ENCODE results near the gene PASK. TPM values are rescaled to one million over a fixed set of nuclear protein-coding genes. Genes with fewer than 3 reads are reported as not detected.

Gene PASK
- total RNA-seq, 1 donor from 2014 or later, result 8.1 TPM

GRCh38 chr2:241149925-241150659 lies 820 bp upstream of the PASK start, which contains the start of gene PPP1R7:
Gene PPP1R7, plus strand, starts transcription at chr2:241150467. Its CDS starts 29 bp downstream, at chr2:241150496.
- peak; percentile 42 for DNase-seq (ENCODE audit: extremely low read depth, low read depth, low spot score)

DNA sequence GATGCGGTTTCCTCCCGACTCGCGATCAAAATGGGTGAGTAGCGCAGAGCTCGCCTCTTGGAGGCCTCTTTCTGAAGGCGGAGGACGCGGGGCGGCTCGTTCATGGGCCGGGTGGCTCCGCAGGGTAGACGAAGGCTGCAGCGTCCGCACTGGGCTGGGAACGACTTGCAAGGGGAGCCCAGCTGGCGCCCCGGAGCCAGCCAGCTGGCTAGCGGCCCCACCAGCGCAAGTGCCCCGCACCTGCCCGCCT lies 328 bp upstream of the PASK start:
- DNase-seq (ENCODE audit: extremely low read depth, low read depth, low spot score), result no peak

DNA sequence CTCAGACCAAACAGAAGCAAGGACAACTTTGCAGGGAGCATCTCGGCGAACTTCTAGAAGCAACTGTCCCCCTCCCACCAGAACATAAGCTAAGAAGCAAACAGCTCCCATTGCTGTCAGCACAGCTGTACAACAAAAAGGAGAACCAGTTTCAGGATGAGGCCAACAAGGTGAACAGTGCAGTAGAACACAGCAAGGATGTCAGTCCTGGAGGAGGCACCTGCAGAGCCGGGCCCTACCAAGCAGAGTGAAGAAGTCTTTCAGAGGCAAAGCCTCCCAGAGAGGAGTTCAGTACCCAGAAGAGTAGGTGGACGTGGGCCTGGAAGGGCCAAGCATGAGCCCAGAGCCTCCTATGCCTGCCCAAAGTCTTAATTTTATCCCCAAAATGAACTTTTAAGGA lies 1.0 kb downstream of the PASK start:
- DNase-seq (ENCODE audit: extremely low read depth, low read depth, low spot score), result no peak

GRCh38 chr2:241147336-241147735 lies 1.9 kb downstream of the PASK start:
- no peak for DNase-seq (ENCODE audit: extremely low read depth, low read depth, low spot score)

GRCh38 chr2:241146286-241146685 lies 3.0 kb downstream of the PASK start:
- DNase-seq (ENCODE audit: extremely low read depth, low read depth, low spot score), result no peak

DNA sequence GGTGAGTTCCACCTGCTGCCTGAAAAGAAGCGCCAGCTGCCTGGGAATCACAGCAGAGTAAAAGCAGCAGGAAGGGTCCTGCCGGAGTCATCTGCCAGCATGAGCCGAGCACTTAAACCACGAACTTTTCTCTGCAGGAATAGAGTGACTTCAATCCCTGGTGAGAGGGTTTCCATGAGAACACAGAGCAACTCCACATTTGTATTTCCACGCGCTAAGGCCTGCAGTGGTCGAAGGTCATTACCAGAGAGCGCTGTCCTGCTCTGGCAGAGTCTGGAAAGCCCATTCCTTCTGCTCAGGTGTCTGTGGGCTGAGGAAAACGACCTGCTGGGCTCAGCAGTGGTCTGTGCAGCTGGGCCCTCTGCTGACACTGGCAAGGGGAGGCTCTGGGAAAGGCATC lies 6.7 kb downstream of the PASK start:
- DNase-seq (ENCODE audit: extremely low read depth, low read depth, low spot score), result no peak

GRCh38 chr2:241142063-241142462 lies 7.2 kb downstream of the PASK start:
- DNase-seq (ENCODE audit: extremely low read depth, low read depth, low spot score), result no peak

GRCh38 chr2:241141214-241141770 lies 8.0 kb downstream of the PASK start:
- no peak for DNase-seq (ENCODE audit: extremely low read depth, low read depth, low spot score)

DNA sequence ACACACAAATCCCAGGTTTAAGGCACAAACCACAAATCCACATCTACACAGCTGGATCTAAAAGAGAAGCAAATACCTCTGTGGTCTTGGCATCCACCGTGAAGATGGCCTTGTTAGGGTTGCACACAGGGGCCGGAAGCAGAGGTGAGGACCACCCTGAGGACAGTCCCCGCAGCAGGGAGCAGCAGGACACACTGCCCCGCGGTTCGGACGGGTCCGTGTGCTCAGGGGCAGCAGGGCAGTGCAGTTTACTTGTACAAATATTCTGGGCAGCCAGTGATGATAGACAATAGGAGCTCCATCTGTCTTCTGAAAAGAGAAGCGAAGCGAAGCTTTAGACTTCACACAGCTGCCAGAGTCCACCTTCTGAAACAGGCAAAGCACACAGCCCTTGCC lies 8.8 kb downstream of the PASK start:
- no peak for DNase-seq (ENCODE audit: extremely low read depth, low read depth, low spot score)

GRCh38 chr2:241139531-241140444 lies 9.5 kb downstream of the PASK start:
- DNase-seq (ENCODE audit: extremely low read depth, low read depth, low spot score), result no peak

- no peak for DNase-seq (ENCODE audit: extremely low read depth, low read depth, low spot score)
Observed at GRCh38 chr2:241138471-241138870, 10.8 kb downstream of the PASK start.

- DNase-seq (ENCODE audit: extremely low read depth, low read depth, low spot score), result no peak
Observed at GRCh38 chr2:241137276-241138190, 11.7 kb downstream of the PASK start.

- DNase-seq (ENCODE audit: extremely low read depth, low read depth, low spot score), result no peak
Observed at GRCh38 chr2:241136661-241137260, 12.5 kb downstream of the PASK start.

GRCh38 chr2:241136191-241136590 lies 13.1 kb downstream of the PASK start:
- DNase-seq (ENCODE audit: extremely low read depth, low read depth, low spot score), result no peak

DNA sequence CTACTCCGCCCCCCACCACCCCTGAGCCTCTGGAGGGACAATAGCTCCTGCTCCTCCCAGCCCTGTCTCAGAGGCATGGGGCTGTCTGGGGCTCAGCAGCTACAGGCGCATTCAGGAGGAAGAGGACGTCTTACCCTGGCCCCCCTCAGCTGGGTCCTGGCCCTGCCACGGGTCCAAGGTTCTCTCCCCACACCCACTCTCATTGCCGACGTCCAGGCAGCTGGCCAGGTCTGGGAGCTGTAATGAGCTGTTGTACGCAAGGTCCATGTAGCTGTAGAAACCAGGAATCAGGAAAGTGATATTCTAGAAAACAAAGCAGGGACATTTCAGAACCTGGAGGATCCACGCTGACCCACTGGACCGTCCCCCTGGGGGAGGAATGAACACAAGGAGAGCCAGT lies 13.5 kb downstream of the PASK start:
- no peak for DNase-seq (ENCODE audit: extremely low read depth, low read depth, low spot score)

DNA sequence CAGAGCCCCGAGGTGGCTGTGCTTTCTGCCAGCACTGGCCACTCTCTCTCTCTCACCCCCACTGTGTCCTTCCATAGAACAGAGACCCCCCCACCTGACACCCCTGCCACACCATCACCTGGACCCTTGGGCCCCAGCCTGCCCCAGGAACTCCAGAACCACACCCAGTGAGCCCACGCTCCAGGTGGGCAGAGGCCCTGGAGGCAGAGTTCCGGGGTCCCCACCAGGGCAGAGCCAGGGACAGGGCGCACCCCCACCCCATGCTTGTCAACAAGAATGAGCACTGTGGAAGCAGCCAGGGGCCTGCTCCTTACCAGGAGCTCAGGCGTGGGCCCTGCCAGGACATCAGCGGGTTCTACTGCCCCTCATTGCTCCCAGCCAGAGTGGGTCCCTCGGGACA lies 14.6 kb downstream of the PASK start:
- no peak for DNase-seq (ENCODE audit: extremely low read depth, low read depth, low spot score)

GRCh38 chr2:241133436-241133820 lies 15.8 kb downstream of the PASK start:
- DNase-seq (ENCODE audit: extremely low read depth, low read depth, low spot score), result no peak

- no peak for DNase-seq (ENCODE audit: extremely low read depth, low read depth, low spot score)
Observed at GRCh38 chr2:241132538-241133435, 16.5 kb downstream of the PASK start.

DNA sequence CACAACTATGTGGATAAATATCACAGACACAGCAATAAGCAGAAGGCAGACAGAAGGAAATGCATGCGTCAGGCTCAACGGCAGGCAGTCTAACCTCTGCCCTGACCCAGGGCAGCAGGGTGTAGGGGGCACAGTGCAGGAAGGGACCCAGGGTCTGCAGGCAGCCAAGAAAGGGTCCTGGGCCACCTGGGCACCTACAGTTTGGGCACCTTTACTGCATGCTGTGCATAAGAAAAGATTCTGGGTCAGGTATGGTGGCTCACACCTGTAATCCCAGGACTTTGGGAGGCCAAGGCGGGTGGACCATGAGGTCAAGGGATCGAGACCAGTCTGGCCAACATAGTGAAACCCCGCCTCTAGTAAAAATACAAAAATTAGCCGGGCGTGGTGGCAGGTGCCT lies 17.7 kb downstream of the PASK start:
- no peak for DNase-seq (ENCODE audit: extremely low read depth, low read depth, low spot score)

Data from glomerular endothelial cell (primary cell).